ENCODE data around the gene TDRD1.

DNA sequence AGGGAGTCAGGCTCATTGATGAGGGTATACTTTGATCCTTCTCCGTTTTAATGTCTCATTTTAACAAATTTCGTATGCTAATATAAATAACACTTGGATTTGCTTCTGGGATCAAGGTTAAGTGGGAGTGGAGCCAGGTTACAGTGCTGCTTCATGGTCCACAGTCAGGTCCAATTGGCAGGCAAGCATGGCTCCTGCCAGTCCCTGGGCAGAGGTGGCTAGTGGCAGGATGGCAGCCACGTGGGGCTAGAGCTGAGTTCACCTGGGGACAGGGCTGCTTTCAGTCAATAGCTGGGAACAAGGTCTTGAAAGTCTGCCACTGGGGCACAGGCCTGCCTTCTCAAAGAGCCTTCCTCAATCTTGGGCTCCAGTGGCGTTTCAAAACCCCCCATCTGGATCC is 43.9 kb downstream of the TDRD1 start:
- TF ChIP-seq POLR2A (IDR thresholded peaks at IDR 0.05; ENCODE audit: low read depth, low read length) (no peak), TAF1 (IDR thresholded peaks at IDR 0.05; ENCODE audit: borderline replicate concordance, low read depth, low read length) (no peak)
